Suppressor macrophage (primary cell): Measurements from ENCODE around the gene MAP4K2.

Source experiments
- DNase-seq, 4 experiments: peaks; one replicate each; pipeline ENCODE4 v3.0.0-alpha.2; 2020 to 2022

MAP4K2 gene

DNA sequence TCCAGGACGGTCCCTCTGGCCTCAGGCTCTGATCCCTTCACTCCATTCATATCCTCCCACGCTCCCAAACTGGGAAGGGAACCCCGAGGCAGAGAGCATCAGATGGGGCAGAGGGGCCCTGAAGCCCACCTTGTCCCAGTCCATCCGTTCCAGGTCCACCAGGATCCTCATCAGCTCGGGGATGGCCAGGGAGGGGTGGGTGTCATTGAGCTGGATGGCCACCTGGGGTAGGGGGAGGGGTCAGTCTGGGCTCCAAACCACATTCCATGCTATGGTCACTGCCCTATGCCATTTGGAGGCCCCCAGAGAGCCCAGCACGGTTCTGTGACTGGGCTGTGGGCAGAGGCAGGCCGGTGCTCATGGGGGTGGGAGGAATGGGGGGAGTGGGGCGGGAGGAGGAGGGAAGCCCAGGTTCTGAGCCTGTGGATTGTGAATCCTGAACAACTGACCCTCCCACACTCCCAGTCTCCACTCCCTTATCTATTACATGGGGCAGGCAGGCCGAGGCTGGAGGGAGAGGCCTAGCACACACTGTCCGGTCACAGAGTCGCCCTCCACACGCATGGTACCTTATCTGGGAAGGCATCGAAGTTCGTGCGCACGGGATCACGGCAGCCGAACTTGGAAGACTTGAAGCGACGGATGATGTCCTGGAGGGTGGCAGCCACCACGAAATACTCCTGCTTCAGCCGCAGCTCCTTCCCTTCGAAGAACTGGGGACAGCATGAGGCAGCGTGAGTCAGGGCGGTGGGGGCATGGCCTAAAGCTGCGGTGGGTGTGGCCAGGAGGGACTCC, 48.7 kb downstream of the MAP4K2 start:
- no peak for DNase-seq

DNA sequence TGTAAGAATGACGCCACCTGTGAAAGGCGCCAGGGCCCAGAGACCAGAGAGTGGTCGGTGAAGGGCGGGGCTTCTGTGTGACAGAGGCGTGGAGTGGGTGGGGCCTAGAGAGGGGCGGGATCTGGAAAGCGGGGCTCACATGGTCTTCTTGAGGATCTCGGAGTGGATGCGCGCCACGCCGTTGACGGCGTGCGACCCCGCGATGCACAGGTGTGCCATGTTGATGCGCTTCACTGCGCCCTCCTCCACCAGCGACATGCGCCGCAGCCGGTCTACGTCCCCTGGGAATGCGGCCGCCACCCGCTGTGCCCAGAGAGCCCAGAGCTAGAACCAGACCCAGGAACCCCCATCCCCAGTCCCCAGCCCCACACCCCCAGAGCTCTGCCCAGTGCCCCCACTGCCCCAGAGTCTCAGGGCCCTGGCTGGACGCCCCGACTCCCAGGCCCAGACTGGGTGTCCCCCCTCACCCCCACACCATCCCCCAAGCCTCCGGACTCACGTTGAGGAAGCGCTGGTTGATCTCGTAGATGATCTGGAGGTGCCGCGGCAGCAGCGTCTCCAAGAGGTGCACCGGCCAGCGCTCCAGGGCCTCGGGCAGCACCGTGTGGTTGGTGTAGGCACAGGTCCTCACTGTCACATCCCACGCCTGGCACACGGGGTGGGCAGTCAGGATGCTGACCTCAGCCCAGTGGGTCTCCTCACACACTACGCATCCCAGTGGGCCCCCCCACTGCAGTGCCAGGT, 49.5 kb downstream of the MAP4K2 start:
- no peak for DNase-seq

DNA sequence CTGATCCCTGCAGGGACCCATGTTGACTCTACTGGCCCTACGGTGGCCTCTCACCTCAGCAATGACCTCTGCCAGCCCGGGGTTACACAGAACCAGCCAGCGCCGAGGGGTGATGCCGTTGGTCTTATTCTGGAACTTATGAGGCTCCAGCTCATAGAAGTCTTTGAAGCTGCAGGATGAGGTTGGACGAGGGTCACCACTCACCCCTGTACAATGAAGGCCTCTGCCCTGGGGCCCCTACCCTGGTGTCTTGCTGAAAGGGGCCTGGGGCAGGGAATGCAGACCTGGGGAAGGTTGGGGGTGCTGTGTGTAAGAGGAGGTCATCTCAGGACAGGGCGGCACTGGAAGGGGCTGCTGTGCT, 50.0 kb downstream of the MAP4K2 start:
- DNase-seq = no peak

DNA sequence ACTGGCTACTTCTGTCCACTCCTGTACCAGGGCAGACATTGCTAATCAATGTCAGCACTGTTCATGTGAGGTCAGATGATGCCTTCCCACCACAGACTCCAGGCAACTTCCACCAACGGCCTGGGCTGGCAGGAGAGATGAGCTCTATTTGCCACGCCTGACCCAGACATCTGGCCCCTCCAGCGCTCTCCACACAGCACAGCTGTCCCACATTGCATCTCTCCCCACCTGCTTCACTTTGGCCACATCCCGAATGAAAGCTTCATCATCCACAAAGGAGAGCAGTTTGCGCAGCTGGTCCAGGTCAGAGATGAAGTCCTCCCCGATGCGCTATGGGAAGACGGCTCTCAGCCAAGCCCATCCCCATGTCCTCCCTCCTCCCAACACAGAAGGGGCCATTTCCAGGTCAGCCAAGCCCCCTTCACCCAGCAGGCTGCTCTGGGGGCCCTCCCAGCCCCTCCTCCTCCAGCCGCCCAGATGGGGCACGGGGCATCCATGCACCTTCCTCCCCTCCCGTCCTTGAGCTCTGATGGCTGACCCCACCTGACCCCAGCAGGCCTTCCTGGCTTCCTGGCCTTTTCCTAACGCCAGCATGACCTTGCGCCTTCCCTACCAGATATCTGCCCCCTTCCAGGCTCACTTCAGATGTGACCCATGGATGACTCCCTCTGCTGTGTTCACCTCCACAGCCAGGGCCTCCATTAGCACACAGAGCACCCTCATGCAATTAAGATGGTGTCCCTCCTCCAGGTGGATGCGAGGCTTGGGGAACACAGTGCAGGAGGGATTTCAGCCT, 50.6 kb downstream of the MAP4K2 start:
- no peak for DNase-seq

DNA sequence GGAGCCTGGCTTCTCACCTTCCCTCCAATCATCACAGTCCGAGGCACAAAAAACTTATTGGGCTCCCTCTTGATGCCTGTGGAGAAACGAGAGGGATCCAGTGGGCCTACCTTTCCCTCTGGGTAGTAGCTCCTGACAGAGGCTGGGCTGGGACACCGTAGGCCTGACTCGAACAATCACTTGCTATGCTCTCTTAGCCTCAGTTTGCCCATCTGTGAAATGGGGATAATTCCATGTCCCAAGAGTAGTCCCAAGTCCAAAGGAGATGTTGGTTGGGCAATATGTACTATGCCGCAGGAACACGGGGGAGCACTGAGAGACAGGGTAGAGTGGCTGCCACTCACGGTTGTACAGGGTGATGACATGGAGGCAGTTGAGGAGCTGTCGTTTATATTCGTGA, 51.4 kb downstream of the MAP4K2 start:
- DNase-seq = no peak

DNA sequence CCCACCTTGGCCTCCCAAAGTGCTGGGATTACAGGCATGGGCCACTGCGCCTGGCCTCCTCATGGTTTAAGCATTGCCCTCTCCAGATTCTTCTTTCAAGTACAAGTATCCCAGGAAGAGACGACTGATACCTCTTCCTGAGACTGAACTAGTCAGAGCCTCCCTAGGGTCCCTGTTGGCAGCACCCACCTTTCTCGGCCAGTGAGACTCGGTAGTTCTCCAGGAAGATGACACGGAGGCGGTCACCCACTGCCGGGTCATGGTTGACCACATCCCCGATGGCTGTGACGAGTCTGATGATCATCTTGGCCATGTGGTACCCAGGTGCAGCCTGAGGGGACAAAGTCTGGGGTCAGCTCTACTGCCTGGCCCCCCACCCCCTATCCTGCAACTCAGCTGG, 51.9 kb downstream of the MAP4K2 start:
- DNase-seq = no peak

DNA sequence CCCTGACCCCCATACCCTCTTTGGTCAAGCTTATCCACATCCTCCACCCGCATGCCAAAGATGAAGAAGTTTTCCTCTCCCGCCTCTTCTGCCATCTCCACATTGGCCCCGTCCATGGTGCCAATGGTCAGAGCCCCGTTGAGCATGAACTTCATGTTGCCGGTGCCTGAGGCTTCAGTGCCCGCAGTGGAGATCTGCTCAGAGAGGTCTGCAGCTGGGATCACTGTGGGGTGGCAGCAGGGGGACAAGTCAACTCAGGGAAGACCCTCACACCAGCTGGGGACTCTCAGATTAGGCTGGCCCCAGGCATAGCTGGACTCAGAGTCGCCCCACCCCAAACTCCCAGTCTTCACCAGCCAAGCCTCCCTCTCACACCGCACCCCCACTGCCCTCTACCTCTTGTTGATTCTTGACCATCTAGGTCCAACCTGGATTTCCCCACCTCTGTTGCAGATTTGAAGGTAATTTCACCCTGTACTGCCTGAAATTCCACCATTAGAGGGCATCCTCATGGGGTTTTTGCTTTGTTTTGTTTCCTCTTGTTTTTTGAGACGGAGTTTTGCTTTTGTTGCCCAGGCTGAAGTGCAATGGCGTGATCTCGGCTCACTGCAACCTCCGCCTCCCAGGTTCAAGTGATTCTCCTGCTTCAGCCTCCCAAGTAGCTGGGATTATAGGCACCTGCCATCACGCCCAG, 52.5 kb downstream of the MAP4K2 start:
- no peak for DNase-seq

DNA sequence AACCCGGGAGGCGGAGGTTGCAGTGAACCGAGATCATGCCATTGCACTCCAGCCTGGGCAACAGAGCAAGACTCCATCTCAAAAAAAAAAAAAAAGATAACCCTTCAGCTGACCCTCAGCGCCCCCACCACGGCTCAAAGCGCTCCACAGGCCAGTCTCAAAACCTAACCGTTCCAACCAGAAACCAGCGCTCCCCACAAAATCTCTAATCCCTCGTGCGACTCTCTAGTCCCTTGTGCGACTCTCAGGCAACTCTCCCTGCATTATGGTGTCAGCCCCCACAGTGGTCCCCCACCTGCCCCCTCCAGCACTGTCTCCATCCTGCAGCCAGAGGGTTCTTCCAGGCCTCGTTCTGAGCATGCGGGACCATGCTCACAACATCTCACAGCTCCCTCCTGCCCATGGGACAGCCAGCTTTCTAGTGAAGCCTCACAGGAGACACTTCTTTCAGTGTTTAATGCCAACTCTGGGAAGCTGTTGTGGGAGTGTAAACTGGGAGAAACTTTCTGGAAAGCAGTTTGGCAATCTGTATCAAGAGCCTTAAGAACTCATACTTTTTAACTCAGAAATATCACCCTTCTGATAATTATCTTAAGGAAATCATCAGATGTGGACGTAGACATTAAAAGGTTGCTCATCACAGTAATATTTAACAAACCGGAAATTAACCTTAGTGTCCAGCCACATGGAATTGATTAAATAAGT, 54.9 kb downstream of the MAP4K2 start:
- DNase-seq = no peak

DNA sequence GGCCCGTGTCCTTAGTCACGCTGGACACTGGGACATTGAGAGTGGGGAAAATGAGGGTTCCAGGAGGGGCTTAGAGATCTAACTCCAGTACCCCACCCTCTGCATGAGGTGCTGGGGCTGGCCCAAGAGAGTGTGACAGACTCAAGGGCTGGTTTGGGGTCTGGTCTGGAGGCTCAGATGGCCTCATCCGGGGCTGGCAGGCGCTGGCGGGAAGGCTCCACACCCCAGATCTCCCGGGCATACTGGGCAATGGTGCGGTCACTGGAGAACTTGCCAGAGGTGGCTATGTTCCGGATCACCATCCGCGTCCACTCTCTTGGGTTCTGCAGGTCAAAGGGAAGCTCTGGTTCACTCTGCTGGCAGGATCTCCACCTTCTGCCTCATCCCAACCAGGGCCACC, 56.5 kb downstream of the MAP4K2 start:
- no peak for DNase-seq

DNA sequence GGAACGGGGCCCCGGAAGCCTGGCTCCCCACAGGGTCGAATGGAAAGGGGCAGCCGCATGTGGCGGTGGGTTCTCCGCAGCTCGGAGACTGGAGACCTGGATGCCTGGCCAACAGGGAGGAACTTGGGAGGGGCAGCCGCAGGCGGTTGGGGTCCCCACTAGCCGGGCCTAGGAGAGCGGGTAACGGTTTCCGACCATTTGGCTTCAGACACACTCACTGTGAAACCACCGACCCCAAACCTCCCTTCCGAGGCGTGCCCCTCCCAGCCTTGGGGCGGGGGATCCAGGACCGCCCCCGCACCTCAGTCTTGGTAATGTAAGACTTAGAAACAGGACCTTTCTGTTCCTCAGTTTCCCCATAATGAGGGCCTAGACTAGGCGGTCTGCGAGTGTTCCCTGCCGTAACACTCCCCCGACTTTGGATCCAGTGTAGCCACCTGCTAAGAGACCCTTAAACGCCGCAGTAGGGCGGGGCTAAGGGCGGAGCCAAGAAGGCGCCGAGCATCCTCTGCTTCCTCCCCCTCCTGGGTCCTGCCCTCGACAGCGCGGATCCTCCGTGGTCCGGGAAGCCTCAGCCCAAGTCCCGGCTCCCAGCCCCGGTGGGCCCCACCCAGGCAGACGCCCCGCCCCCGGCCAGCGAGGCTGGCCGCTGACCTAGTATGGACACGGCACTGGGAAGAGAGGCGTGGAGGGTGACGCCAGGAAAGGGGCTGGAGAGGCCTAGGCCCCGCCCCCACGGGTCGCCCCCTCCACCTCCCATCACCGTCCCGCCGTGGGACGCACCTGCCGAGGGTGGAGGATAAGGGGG, 57.3 kb downstream of the MAP4K2 start:
- DNase-seq = peak; percentile 38 to 65 (median 46)

DNA sequence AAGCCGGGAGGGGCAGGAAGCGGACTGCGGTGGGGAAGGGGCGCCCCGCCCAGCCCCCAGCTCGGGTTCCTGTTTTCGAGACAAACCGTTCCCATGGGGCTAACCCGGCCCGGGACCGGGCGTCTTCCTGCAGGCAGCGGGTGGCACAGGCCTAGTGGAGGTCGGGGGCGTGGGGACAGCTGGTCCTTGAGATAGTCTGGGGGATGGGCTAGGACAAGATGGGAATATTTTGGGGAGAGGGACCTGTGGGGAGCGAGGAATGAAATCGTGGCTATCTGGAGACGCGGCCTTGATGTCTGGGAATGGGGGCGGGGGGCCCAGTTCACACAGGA, 57.9 kb downstream of the MAP4K2 start:
- DNase-seq = peak; percentile 61 to 81 (median 74)

DNA sequence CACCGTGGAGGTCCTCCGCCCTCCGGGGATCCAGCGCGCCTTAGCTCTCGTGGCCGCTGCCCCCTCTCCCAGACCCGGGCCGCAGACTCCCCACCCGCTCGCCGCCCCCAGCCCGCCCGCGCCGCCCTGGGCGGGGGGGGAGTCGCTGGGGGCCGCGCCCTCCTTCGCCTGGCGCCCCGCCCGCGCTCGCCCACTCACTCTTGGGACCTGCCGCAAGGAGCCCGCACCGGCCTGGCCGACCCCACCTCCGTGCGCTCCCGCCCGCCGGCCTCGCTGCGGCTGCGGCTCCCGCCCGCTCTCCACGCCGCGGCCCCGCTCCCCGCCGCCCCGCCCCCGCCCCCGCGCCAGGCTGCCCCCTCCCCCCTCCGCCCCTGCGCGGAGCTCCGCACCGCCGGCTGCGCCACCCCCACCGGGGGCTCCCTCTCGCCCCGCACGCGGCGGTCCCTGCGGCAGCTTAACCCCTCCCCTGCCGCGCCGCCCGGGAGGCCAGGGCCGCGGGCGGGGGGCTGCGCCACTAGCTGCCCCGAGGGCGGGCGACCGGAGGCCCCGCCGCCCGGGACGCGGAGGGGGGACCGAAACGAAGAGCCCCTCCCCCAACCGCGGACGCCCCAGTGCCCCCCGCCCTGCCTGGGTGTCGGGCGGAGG, 58.3 kb downstream of the MAP4K2 start:
- no peak for DNase-seq

DNA sequence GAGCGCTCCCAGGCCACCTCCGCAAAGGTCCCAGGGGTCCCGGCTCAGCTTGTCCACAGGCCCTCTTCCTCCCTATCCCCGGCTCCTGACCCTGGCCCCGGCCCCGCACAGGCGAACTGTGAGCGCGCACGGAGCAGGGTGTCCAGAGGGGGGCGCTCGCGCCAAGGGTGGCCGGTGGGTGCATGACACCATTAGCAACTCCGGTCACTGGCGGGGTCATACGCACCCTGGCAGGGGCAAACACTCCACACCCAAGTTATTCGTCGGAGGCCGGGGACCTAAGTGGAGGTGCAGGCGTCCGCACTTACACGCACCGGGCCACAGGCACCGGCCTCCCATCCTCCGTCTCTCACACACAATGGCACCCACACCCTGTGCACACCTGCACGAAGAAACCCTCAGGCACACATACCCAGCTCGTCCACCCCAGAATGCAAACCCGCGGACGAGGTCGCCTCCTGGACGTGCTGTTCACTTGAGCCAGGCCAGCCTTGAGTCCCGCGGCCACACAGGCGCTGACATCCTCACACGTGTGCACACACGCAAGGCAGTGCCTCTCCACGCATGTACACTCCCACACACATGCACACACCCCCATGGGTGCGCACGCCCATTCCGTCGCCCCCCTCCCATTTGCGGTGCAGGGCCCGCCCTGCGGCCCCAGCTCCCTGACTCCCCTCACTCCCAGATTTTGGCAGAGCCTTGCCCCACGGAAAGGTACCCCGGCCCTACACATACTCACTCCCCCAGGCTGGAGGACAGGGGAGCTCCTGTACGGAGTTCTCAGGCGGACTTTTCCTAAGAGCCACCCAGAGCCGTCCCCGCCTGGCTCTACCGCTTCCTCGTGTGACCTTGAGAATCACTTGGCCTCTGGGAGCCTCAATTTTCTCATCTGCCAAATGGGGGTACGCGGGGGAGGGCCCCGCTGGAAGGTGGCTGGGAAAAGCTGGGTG, 59.1 kb downstream of the MAP4K2 start, which contains the start of gene RASGRP2:
TSS of gene RASGRP2 (minus strand) at position 552 of the 953 bp plus-strand sequence. CDS start 1,276 bp downstream, outside the sequence.
- DNase-seq = peak; percentile 64 to 85 (median 76)

DNA sequence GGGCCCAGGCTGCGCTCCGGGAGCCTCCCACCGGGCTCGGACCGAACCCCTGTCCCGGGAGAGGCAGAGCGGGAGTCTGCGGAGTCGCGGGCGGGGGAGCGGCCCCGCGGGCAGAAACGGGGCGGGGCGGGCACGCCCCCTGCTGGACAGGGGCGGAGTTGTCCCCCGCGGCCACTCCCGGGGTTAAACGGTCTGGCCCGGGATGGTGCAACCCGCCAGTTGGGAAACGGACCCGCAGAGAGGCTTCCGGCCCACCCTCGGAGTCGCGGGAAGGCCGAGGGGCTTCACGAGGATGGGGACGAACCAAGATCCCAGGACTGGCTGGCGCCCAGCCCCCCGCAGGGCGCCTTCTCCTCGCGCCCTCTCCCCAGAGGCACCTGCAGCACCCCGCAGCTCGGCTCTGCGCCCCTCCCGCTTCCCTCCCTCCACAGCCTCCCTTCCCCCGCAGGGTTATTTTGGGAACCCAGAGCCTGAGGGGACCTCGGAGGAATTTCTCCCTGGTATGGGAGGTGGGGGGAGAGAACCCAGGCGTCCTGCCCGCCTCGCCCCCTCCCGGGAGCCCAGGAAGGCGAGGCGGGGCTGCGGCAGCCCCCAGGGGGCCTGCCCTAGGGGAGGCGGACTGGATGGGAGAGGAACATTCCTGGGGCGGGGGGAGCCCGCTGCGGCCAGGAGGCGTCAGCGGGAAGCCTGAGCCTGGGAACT, 60.0 kb downstream of the MAP4K2 start:
- peak; percentile 73 to 88 (median 85) for DNase-seq

DNA sequence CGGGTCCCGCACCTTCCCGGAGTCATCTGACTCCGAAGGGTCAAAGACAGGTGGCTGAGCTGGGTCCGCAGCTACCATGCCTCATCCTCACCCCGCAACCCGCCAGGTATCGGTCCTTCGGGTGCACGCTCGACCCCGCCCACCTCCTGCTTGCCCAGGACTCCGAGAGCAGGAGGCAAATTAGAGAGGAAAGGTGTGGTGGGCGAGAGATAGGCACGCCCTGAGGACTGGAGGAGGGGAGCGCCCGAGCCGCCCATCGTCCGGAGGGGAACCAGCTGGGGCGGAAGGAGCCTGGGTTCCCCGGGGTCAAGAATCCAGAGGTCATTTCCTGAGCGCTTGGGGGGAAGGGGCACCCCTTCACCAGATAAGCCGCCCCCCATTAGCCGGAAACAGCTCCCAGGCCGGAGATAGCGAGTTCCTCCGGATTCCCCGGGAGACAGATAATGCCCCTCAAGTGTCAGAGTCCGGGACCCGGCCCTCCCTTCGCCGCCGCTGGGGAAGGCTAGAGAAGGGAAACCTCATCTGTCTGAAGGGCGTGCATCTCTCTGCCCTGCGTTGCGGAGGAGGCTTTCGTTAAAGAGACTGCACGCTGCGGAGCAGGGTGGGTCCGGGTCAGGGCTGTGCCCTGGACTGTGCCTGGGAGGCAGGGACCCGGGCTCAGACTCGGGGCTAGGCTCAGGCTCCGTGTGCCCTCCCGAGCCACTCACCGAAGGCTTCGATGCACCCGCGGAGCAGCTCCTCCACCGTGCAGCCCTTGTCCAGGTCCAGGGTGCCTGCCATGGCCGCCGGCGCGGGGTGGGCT, 60.7 kb downstream of the MAP4K2 start:
- DNase-seq = peak in 3 of 4 experiments; percentile 40 to 58 (median 56)

DNA sequence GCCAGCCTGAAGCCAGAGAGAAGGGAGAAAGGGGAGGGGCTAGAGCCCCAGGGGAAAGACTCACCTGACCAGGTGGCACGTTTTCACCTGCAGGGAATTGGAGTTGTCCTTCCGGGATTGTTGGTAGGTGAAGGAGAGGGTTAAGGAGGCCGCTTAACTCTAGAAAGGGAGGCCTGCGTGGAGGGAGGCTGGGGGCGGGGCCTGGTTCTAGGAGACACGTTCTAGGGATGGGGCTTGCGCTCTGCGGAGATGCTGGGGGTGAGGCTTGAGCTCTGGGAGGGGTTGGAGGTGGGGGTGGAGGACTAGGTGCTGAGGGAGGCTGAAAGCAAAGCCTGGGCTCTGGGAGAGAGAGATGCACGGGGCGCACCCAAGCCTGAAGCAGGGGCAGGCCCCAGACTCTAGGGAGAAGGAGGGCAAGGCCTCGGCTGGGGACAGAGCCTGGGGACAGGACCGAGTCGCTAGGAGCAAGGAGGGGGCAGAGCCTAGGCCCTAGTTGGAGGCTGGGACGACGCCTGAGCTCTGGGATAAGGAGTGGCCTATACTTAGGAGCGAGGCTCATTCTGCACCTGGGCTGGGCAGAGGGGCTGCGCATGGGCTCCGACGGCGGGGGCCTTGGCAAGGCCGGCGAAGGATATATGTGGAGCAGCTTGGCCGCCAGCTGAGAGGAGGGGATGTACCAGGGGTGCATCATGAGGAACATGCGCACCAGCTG, 61.5 kb downstream of the MAP4K2 start:
- no peak for DNase-seq

DNA sequence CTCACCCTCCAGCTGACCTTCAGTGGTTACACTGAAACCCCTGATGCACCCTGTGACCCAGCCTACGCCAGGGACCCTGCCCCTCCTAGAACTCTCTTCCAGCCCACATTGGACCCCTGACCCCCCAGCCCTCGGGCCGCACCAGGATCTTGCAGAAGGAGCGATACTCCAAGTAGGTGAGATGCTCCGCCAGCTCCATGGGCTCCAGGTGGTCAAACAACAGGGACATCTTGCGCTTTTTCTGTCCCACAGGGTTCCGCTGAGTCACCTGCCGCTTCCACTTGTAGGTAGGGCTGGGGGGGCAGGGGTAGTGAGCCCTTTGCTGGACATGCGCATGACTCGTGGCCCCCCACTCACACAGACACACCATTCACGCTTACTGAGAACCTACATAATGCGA, 63.1 kb downstream of the MAP4K2 start:
- DNase-seq = no peak
